Esophagus squamous epithelium (tissue), 5 donors: ENCODE data around the gene TMEM37. TPM values are rescaled to one million over a fixed set of nuclear protein-coding genes. Genes with fewer than 3 reads are reported as not detected.
A peak's percentile ranks its signal among the peaks of the same experiment; 100 is the strongest.
"Not testable (repeated sequence)": the region's sequence is repeated elsewhere in the genome, so short reads cannot be mapped to it uniquely, and the experiment has no call there.

ENCODE experiments used
- DNase-seq: peaks from one replicate; lab custom pipeline; 2025; lab: John Stamatoyannopoulos, UW
- H3K27ac ChIP-seq, 4 donors: fragments of 200-600 bp; sonication (generic); one replicate each; pipeline ENCODE4 v1.5.1; 2016 to 2019; ENCODE audit warnings: mild to moderate bottlenecking in 1 of 4
- H3K27me3 ChIP-seq, 4 donors: fragments of 200-600 bp; sonication (generic); 1 replicate in 3 of 4; 2 replicates in 1 of 4; pipeline versions ENCODE4 v1.5.1 to v1.6.0; 2017 to 2021; ENCODE audit warnings: antibody characterized with exemption in 1 of 4
- H3K36me3 ChIP-seq, 3 donors: fragments of 200-600 bp; sonication (generic); one replicate each; pipeline ENCODE4 v1.5.1; 2016 to 2019
- H3K4me1 ChIP-seq, 3 donors: fragments of 200-600 bp; sonication (generic); one replicate each; pipeline ENCODE4 v1.5.1; 2017 to 2019
- H3K4me3 ChIP-seq, 4 donors: fragments of 200-600 bp; sonication (generic); 1 replicate in 3 of 4; 2 replicates in 1 of 4; pipeline ENCODE4 v1.5.1; 2016 to 2019; ENCODE audit warnings: mild to moderate bottlenecking in 2 of 4, moderate library complexity in 1 of 4
- H3K9me3 ChIP-seq, 3 donors: fragments of 200-600 bp; sonication (generic); one replicate each; pipeline ENCODE4 v1.5.1; 2016 to 2019
- CTCF ChIP-seq, 6 experiments: fragments of 450-650 bp in 4 of 6; fragments of 200-600 bp in 2 of 6; sonication (generic) in 2 of 6; IDR thresholded peaks; one replicate each; pipeline ENCODE4 v1.5.1; 2016 to 2019; ENCODE audit warnings: antibody characterized with exemption in 6 of 6, mild to moderate bottlenecking in 4 of 6, moderate library complexity in 4 of 6
- POLR2A ChIP-seq, 4 donors: fragments of 450-650 bp; IDR thresholded peaks; one replicate each; pipeline ENCODE4 v1.6.1; 2017; ENCODE audit warnings: antibody characterized with exemption in 4 of 4, mild to moderate bottlenecking in 4 of 4, moderate library complexity in 3 of 4
- WGBS, 2 donors: methylation state at CpG; one replicate each; pipeline ENCODE4 v1.1.5; 2018; 5-methylcytosine and 5-hydroxymethylcytosine counted together
- intact Hi-C: fragments of 100-400 bp; cut with DNase I; formaldehyde crosslinking; loops from one replicate; pipeline ENCODE4 v1.15.0; 2022
- total RNA-seq, 4 donors: library from RNA; depleted of rRNA; stranded (reverse); fragments of >200 nt; gene quantifications; one replicate each; pipeline ENCODE4 v1.1.0, GENCODE V29; 2016
- donor health status: DM: yes; HTN: yes; CAD: no.

The TMEM37 gene
- total RNA-seq, 4 donors from 2014 or later = 2.6 to 11.4 (median 3.8) TPM

DNA sequence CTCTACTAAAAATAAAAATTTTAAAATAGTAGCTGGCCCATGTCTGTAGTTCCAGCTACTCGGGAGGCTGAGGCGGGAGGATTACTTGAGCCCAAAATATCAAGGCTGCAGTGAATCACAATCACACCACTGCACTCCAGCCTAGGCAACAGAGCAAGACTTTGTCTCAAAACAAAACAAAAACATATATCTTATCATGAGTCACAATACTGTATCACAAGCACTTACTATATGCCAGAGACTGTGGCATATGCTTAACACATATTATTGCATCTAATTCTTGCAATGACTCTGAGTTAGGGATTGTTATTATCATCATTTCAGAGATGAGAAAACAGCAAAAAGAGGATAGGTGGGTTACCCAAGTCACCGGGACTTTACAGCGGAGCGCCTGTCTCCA lies 29.5 kb upstream of the TMEM37 start:
- H3K36me3 ChIP-seq = no peaks in the 10 kb centered on the region
- no peak overlapping the region for H3K27ac ChIP-seq
- WGBS, 2 donors = 80 to 88% methylated on average over 5 of the region's 5 CpGs
- TF ChIP-seq POLR2A (IDR thresholded peaks at IDR 0.05) (no peak), CTCF (IDR thresholded peaks at IDR 0.05) (no peak)
- DNase-seq = no peak
- H3K9me3 ChIP-seq = no peaks in the 10 kb centered on the region
- H3K4me3 ChIP-seq = no peak overlapping the region
- H3K4me1 ChIP-seq = peaks cover 0 to 20% (median 0%) of the 10 kb centered on the region in 3 donors
- intact Hi-C loops = no loop called here
- no peaks in the 10 kb centered on the region for H3K27me3 ChIP-seq

DNA sequence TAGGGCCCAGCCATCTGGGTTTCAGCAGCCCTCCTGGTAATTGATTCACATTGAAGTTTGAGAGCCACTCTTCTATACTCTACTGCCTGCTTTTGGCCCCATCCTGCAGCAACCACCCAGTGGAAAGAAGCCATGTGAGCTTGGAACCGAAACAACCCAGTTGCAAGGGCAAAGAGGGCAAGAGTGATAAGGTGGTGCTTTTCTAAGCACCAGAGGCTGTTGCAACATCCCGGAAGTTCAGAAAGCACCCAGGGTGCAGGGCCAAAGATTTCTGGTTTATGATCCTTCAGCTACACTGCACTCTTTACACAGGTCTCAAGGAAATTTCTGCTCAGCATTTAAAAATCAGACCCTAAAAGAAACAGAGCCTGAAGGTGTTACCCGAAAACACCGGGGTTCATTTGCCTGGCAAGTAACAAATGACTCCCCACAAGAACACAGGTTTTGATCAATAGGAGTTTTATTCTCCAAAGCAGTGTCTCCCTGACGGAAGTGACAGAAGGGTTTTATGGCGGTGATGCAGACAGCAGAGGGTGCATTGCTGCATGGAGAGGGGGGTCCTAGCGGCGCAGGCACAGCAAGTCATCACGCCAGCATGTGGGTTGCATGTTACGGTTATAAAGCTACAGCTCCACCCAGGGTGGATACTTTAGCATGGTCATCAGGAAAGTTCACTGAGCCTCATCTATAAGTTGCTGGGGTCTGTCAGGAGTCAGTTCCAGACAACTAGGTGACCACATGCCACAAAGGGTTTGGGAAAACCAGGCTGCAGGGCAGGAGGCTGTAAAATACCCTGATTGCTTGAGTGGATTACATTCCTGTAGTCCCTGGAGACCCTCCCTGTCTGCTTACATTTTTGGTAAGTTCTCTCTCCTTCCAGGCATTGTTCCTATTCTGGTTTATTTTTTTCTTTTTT lies 28.8 kb upstream of the TMEM37 start:
- Histone ChIP-seq H3K4me3 (no peak overlapping the region), H3K9me3 (no peaks in the 10 kb centered on the region), H3K27ac (no peak overlapping the region), H3K36me3 (no peaks in the 10 kb centered on the region), H3K27me3 (no peaks in the 10 kb centered on the region), H3K4me1 (peaks cover 0 to 28% (median 0%) of the 10 kb centered on the region in 3 donors)
- no peak for TF ChIP-seq POLR2A (IDR thresholded peaks at IDR 0.05)
- intact Hi-C loops = no loop called here
- no peak for DNase-seq
- WGBS, 2 donors = 66 to 79% methylated on average over 9 to 10 of the region's 10 CpGs

DNA sequence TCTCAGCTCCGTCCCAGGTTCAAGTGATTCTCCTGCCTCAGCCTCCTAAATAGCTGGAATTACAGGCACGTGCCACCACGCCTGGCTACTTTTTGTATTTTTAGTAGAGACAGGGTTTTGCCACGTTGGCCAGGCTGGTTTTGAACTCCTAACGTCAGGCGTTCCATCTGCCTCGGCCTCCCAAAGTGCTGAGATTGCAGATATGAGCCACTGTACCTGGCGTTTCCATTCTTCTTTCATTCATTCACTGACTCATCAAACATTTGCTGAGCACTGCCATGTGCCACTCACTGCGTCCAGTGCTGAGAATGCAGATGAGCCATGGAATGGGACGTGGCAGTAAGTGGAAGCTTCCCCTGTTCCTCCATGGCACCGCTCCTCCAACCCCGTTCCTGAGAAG lies 28.0 kb upstream of the TMEM37 start:
- H3K27me3 ChIP-seq, H3K9me3 ChIP-seq, intact Hi-C loops, H3K36me3 ChIP-seq, H3K4me3 ChIP-seq, H3K27ac ChIP-seq, DNase-seq: not testable (repeated sequence)
- WGBS, 2 donors = 80 to 86% methylated on average over 8 to 9 of the region's 12 CpGs
- peaks cover 0 to 29% (median 0%) of the 10 kb centered on the region in 3 donors for H3K4me1 ChIP-seq

DNA sequence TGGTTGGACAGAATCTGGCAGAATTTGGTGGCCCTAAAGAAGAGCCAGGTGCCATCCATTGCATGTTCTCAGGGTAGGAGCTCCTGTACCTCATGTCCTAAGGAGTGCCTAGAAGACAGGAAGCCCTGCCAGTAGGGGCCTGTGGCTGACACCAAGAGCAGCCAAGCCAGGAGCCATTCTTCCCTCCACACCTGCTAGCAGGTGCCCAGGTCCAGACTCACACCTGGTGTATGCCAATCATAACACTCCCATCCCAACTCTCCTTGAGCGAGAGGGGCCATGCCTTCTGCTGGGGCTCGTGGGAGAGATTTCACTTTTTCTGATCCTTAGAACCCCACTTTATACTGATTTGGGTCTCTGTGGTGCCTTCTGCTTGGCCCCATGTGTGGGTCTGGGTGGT lies 26.5 kb upstream of the TMEM37 start:
- no peak for DNase-seq

GRCh38 chr2:119407430-119408220 lies 24.0 kb upstream of the TMEM37 start:
- TF ChIP-seq CTCF (IDR thresholded peaks at IDR 0.05) = peak; percentile 57 to 86 (median 82)
- no peak for TF ChIP-seq POLR2A (IDR thresholded peaks at IDR 0.05)
- peaks cover 0 to 18% (median 0%) of the 10 kb centered on the region in 3 donors for H3K4me1 ChIP-seq
- intact Hi-C loops = loop anchor here (2.0 to 5.0 kb wide), 2 partner anchors 69 to 250 kb away; no protein-coding TSS in a partner anchor
- no peak overlapping the region for H3K4me3 ChIP-seq
- no peaks in the 10 kb centered on the region for H3K36me3 ChIP-seq
- DNase-seq = no peak
- H3K27me3 ChIP-seq = no peaks in the 10 kb centered on the region
- H3K27ac ChIP-seq = no peak overlapping the region
- 49 to 68% methylated on average over 5 to 7 of the region's 7 CpGs for WGBS, 2 donors
- no peaks in the 10 kb centered on the region for H3K9me3 ChIP-seq

More for the DNA sequence above, 26.5 kb upstream of the TMEM37 start:
- intact Hi-C loops = loop anchor here (5.0 kb wide), 1 partner anchor 252 kb away; no protein-coding TSS in a partner anchor
- no peaks in the 10 kb centered on the region for H3K36me3 ChIP-seq
- WGBS, 2 donors = 93% methylated on average over 2 of the region's 2 CpGs; no CpG with 5 or more reads in 1 of the 2 donors
- no peaks in the 10 kb centered on the region for H3K9me3 ChIP-seq
- H3K4me3 ChIP-seq = no peak overlapping the region
- no peak overlapping the region for H3K27ac ChIP-seq
- no peaks in the 10 kb centered on the region for H3K27me3 ChIP-seq
- no peak for TF ChIP-seq CTCF (IDR thresholded peaks at IDR 0.05)
- no peak for TF ChIP-seq POLR2A (IDR thresholded peaks at IDR 0.05)
- peaks cover 0 to 23% (median 0%) of the 10 kb centered on the region in 3 donors for H3K4me1 ChIP-seq
